ENCODE results near the gene ABL2. TPM values are rescaled to one million over a fixed set of nuclear protein-coding genes. Genes with fewer than 3 reads are reported as not detected.
A peak's percentile ranks its signal among the peaks of the same experiment; 100 is the strongest.

ABL2 gene
- total RNA-seq, 2 donors from 2014 or later: 20.2 to 28.0 TPM

DNA sequence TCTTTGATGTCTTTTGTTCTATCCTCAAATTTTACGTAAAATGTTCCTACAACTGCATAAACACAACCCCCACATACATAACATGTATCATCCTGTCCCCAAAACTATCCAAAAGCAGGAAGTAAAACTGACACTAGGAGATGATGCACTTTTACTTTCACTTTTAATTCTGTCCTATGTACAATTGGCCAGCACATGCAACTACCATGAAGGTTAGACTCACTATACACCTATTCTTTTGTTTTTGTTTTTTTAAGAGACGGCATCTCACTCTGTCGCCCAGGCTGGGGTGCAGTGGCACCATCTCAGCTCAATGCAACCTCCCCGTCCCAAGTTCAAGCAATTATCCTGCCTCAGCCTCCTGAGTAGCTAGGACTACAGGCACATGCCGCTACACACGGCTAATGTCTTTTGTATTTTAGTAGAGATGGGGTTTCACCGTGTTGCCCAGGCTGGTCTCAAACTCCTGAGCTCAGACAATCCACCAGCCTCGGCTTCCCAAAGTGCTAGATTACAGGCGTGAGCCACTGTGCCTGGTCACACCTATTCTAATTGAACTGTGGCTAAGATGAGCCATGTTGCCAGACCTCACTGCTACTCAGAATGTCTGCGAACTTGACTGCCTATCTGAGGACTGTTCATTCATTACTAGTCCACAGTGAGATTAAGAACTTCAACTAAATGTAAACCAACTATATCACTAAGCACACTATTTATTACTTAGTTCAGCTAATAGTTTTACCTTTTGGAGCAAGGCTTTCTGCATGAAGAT, 99.6 kb downstream of the ABL2 start:
- Mint-ChIP-seq H3K4me1 (no peaks in the 10 kb centered on the region), H3K4me3 (no peak overlapping the region), H3K27me3 (ENCODE audit: insufficient read depth) (no peaks in the 10 kb centered on the region), H3K36me3 (ENCODE audit: low read depth) (peaks cover 29% of the 10 kb centered on the region), H3K27ac (peak overlapping the region; percentile 31), H3K9me3 (peaks cover 8% of the 10 kb centered on the region)
- TF ChIP-seq, protein P1, sequence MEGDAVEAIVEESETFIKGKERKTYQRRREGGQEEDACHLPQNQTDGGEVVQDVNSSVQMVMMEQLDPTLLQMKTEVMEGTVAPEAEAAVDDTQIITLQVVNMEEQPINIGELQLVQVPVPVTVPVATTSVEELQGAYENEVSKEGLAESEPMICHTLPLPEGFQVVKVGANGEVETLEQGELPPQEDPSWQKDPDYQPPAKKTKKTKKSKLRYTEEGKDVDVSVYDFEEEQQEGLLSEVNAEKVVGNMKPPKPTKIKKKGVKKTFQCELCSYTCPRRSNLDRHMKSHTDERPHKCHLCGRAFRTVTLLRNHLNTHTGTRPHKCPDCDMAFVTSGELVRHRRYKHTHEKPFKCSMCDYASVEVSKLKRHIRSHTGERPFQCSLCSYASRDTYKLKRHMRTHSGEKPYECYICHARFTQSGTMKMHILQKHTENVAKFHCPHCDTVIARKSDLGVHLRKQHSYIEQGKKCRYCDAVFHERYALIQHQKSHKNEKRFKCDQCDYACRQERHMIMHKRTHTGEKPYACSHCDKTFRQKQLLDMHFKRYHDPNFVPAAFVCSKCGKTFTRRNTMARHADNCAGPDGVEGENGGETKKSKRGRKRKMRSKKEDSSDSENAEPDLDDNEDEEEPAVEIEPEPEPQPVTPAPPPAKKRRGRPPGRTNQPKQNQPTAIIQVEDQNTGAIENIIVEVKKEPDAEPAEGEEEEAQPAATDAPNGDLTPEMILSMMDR (conservative IDR thresholded peaks at IDR 0.05): no peak
- Histone ChIP-seq H3K4me1 (ENCODE audit: control insufficient read depth, insufficient read depth, low read length) (no peaks in the 10 kb centered on the region), H3K27me3 (ENCODE audit: control insufficient read depth, insufficient read depth, low read length, poor library complexity, severe bottlenecking) (no peaks in the 10 kb centered on the region), H3K27ac (ENCODE audit: low read depth, low read length) (no peak overlapping the region), H3K36me3 (ENCODE audit: control insufficient read depth, insufficient read depth, low read length) (peaks cover 25% of the 10 kb centered on the region), H3K4me3 (ENCODE audit: low read length) (no peak overlapping the region), H3K9ac (ENCODE audit: extremely low read depth, low read length, poor library complexity, severe bottlenecking) (no peak overlapping the region), H3K9me3 (ENCODE audit: control insufficient read depth, low read length) (no peaks in the 10 kb centered on the region)
- 94 to 95% methylated on average over 9 to 10 of the region's 10 CpGs for WGBS, 2 experiments (ENCODE audit: insufficient coverage in 1 of 2, insufficient read length in 1 of 2)
- DNase-seq: no peak

DNA sequence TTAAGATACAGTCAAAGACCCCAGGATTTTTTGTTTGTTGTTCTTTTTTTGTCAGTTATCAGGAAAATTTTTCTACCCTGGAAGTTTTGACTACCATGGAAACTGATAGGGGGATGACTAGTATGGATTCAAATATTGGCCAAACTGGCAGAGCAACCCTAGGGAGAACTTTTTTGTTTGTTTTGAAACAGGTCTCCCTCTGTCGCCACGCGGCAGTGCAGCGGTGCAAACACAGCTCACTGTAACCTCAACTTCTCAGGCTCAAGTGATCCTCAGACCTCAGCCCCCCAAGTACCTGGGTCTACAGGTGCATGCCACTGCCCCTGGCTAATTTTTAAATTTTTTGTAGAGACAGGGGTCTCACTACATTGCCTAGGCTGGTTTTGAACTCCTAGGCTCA, 101.0 kb downstream of the ABL2 start:
- TF ChIP-seq, protein P1 (conservative IDR thresholded peaks at IDR 0.05): no peak
- DNase-seq: no peak
- Histone ChIP-seq H3K9ac (ENCODE audit: extremely low read depth, low read length, poor library complexity, severe bottlenecking) (no peak overlapping the region), H3K4me3 (ENCODE audit: low read length) (no peak overlapping the region), H3K9me3 (ENCODE audit: control insufficient read depth, low read length) (no peaks in the 10 kb centered on the region), H3K36me3 (ENCODE audit: control insufficient read depth, insufficient read depth, low read length) (peaks cover 30% of the 10 kb centered on the region), H3K4me1 (ENCODE audit: control insufficient read depth, insufficient read depth, low read length) (no peaks in the 10 kb centered on the region), H3K27ac (ENCODE audit: low read depth, low read length) (no peak overlapping the region), H3K27me3 (ENCODE audit: control insufficient read depth, insufficient read depth, low read length, poor library complexity, severe bottlenecking) (no peaks in the 10 kb centered on the region)
- Mint-ChIP-seq H3K4me1 (no peaks in the 10 kb centered on the region), H3K27ac (no peak overlapping the region), H3K4me3 (no peak overlapping the region), H3K27me3 (ENCODE audit: insufficient read depth) (no peaks in the 10 kb centered on the region), H3K9me3 (no peaks in the 10 kb centered on the region), H3K36me3 (ENCODE audit: low read depth) (peaks cover 32% of the 10 kb centered on the region)
- WGBS, 2 experiments (ENCODE audit: insufficient coverage in 1 of 2, insufficient read length in 1 of 2): 92 to 93% methylated on average over 4 of the region's 4 CpGs

DNA sequence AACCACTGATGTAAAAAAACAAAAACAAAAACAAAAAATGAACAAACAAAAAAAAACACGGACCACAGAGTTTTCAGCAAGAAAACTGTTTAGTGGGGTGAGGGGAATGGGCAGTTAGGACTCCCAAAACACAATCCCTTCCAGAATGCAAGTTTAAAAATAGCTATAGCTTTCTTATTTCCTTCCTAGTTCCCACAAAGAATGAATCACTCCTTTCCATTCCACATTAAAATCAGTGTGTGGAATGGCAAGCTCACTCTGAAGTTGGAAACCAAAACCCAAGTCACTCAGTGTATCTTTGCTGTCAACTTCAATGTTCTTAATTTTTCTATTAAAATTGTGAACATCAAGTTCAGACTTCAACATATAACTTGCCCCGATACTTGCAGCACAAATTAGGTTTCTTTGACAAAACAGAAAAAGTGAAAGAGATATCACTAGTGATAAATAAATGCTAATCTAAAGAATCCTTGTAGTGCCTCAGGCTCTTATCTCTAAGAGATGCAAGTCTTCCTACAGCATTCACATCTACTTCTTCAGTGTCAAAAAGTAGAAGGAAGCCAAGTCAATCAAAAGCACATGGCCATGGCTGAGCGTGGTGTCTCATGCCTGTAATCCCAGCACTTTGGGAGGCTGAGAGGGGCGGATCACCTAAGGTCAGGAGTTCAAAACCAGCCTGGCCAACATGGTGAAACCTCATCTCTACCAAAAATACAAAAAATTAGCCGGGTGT, 102.1 kb downstream of the ABL2 start:
- Histone ChIP-seq H3K36me3 (ENCODE audit: control insufficient read depth, insufficient read depth, low read length) (peaks cover 34% of the 10 kb centered on the region), H3K9me3 (ENCODE audit: control insufficient read depth, low read length) (no peaks in the 10 kb centered on the region), H3K27me3 (ENCODE audit: control insufficient read depth, insufficient read depth, low read length, poor library complexity, severe bottlenecking) (no peaks in the 10 kb centered on the region), H3K9ac (ENCODE audit: extremely low read depth, low read length, poor library complexity, severe bottlenecking) (no peak overlapping the region), H3K27ac (ENCODE audit: low read depth, low read length) (no peak overlapping the region), H3K4me3 (ENCODE audit: low read length) (no peak overlapping the region), H3K4me1 (ENCODE audit: control insufficient read depth, insufficient read depth, low read length) (no peaks in the 10 kb centered on the region)
- H3K36me3 Mint-ChIP-seq (ENCODE audit: low read depth): peaks cover 35% of the 10 kb centered on the region
- no peaks in the 10 kb centered on the region for H3K27me3 Mint-ChIP-seq (ENCODE audit: insufficient read depth)
- H3K9me3 Mint-ChIP-seq: no peaks in the 10 kb centered on the region
- TF ChIP-seq, protein P1 (conservative IDR thresholded peaks at IDR 0.05): no peak
- no peak overlapping the region for H3K27ac Mint-ChIP-seq
- 89 to 95% methylated on average over 3 to 4 of the region's 5 CpGs for WGBS, 2 experiments (ENCODE audit: insufficient coverage in 1 of 2, insufficient read length in 1 of 2)
- DNase-seq: no peak
- no peak overlapping the region for H3K4me3 Mint-ChIP-seq
- no peaks in the 10 kb centered on the region for H3K4me1 Mint-ChIP-seq

All from endodermal cell (in vitro differentiated cells).